Caco-2 (cell line): ENCODE results near the gene SDCCAG8. TPM values are rescaled to one million over a fixed set of nuclear protein-coding genes. Genes with fewer than 3 reads are reported as not detected.

Source experiments
- BruUV-seq: library from RNA; stranded (reverse); fragments of 400-500 nt; replicated peaks from 2 replicates; lab custom pipeline; 2021; lab: Mats Ljungman, UMichigan
- CTCF ChIA-PET: fragments of 300-600 bp; sonication (Branson Sonifier 250); formaldehyde crosslinking; loops from one replicate; lab custom pipeline; 2022; ENCODE audit warnings: antibody characterized with exemption; lab: Charles Lee
- POLR2A ChIA-PET: fragments of 300-600 bp; sonication (Branson Sonifier 250); formaldehyde crosslinking; loops from one replicate; lab custom pipeline; 2022; ENCODE audit warnings: antibody characterized with exemption; lab: Charles Lee
- DNase-seq, 2 experiments: peaks; one replicate each; pipeline versions ENCODE4 v3.0.0 to v3.0.0-alpha.2; 2020 to 2022
- H3K27me3 ChIP-seq: replicated peaks from 2 replicates; pipeline ENCODE4 v1.6.0; 2011; ENCODE audit warnings: low read length; ENCODE audit not compliant: control insufficient read depth, insufficient read depth
- H3K36me3 ChIP-seq: 2 replicates; pipeline ENCODE4 v1.5.1; 2011; ENCODE audit warnings: low read length; ENCODE audit not compliant: control insufficient read depth, insufficient read depth
- H3K4me1 ChIP-seq: fragments of 250-450 bp; sonication (Bioruptor Pico); 2 replicates; pipeline ENCODE4 v1.5.1; 2020; ENCODE audit warnings: mild to moderate bottlenecking
- H3K4me3 ChIP-seq: 2 replicates; pipeline ENCODE4 v1.5.1; 2011; ENCODE audit warnings: low read depth, mild to moderate bottlenecking, control low read depth, low read length
- H3K9me3 ChIP-seq: fragments of 250-450 bp; sonication (Bioruptor Pico); 2 replicates; pipeline ENCODE4 v1.5.1; 2020; ENCODE audit warnings: mild to moderate bottlenecking, moderate library complexity
- H3K27ac Mint-ChIP-seq: one replicate; pipeline ENCODE4 v1.8.0; 2022; ENCODE audit warnings: mixed read lengths; ENCODE audit not compliant: unreplicated experiment
- H3K27me3 Mint-ChIP-seq: one replicate; pipeline ENCODE4 v1.8.0; 2022; ENCODE audit warnings: mixed read lengths; ENCODE audit not compliant: insufficient read depth, unreplicated experiment
- H3K36me3 Mint-ChIP-seq: one replicate; pipeline ENCODE4 v1.8.0; 2022; ENCODE audit warnings: mild to moderate bottlenecking, mixed read lengths; ENCODE audit not compliant: insufficient read depth, unreplicated experiment
- H3K4me1 Mint-ChIP-seq: one replicate; pipeline ENCODE4 v1.8.0; 2022; ENCODE audit warnings: low read depth, mixed read lengths; ENCODE audit not compliant: unreplicated experiment
- H3K4me3 Mint-ChIP-seq: one replicate; pipeline ENCODE4 v1.8.0; 2022; ENCODE audit warnings: mild to moderate bottlenecking, moderate library complexity, mixed read lengths; ENCODE audit not compliant: unreplicated experiment
- H3K9me3 Mint-ChIP-seq: one replicate; pipeline ENCODE4 v1.8.0; 2022; ENCODE audit warnings: mixed read lengths; ENCODE audit not compliant: unreplicated experiment
- intact Hi-C: fragments of 100-400 bp; cut with micrococcal nuclease; formaldehyde crosslinking; loops from one replicate; pipeline ENCODE4 v1.10.0; 2022; ENCODE audit not compliant: unreplicated experiment
- total RNA-seq: library from RNA; stranded (reverse); gene quantifications from 2 replicates; pipeline ENCODE4 v1.2.3, GENCODE V29; 2022
- TF ChIP-seq, protein P1 (sequence below), 2 experiments: fragments of 200-600 bp in 1 of 2; IDR thresholded peaks; 1 replicate in 1 of 2; 2 replicates in 1 of 2; pipeline versions ENCODE4 v1.5.1 to v1.8.0; 2011 to 2022; ENCODE audit warnings: antibody characterized with exemption in 1 of 2, control low read depth in 1 of 2, inconsistent platforms in 1 of 2, low read depth in 1 of 2, low read length in 1 of 2, mild to moderate bottlenecking in 1 of 2, moderate library complexity in 1 of 2; ENCODE audit not compliant: insufficient read depth in 1 of 2, severe bottlenecking in 1 of 2, unreplicated experiment in 1 of 2

Gene SDCCAG8
- total RNA-seq, 1 experiment from 2014 or later = 23.0 TPM

GRCh38 chr1:243249214-243249613, 6.6 kb upstream of the SDCCAG8 start:
- BruUV-seq = no TSS peak
- peaks cover 2% of the 10 kb centered on the region for H3K36me3 Mint-ChIP-seq
- H3K36me3 ChIP-seq = no peaks in the 10 kb centered on the region
- H3K4me3 Mint-ChIP-seq = no peak overlapping the region
- TF ChIP-seq, protein P1, sequence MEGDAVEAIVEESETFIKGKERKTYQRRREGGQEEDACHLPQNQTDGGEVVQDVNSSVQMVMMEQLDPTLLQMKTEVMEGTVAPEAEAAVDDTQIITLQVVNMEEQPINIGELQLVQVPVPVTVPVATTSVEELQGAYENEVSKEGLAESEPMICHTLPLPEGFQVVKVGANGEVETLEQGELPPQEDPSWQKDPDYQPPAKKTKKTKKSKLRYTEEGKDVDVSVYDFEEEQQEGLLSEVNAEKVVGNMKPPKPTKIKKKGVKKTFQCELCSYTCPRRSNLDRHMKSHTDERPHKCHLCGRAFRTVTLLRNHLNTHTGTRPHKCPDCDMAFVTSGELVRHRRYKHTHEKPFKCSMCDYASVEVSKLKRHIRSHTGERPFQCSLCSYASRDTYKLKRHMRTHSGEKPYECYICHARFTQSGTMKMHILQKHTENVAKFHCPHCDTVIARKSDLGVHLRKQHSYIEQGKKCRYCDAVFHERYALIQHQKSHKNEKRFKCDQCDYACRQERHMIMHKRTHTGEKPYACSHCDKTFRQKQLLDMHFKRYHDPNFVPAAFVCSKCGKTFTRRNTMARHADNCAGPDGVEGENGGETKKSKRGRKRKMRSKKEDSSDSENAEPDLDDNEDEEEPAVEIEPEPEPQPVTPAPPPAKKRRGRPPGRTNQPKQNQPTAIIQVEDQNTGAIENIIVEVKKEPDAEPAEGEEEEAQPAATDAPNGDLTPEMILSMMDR (IDR thresholded peaks at IDR 0.05; ENCODE audit: insufficient read depth in 1 of 2, low read depth in 1 of 2, low read length in 1 of 2, severe bottlenecking in 1 of 2, unreplicated experiment in 1 of 2) = no peak
- H3K27ac Mint-ChIP-seq = no peak overlapping the region
- no peaks in the 10 kb centered on the region for H3K9me3 Mint-ChIP-seq
- ChIA-PET POLR2A (no interaction called here), CTCF (no interaction called here)
- no peak overlapping the region for H3K4me3 ChIP-seq
- H3K27me3 ChIP-seq = no peaks in the 10 kb centered on the region
- DNase-seq = no peak
- H3K27me3 Mint-ChIP-seq = no peaks in the 10 kb centered on the region
- H3K9me3 ChIP-seq = no peaks in the 10 kb centered on the region
- intact Hi-C loops = no loop called here
- no peaks in the 10 kb centered on the region for H3K4me1 Mint-ChIP-seq
- peaks cover 7% of the 10 kb centered on the region; the same call in 1 of the 2 replicates for H3K4me1 ChIP-seq

DNA sequence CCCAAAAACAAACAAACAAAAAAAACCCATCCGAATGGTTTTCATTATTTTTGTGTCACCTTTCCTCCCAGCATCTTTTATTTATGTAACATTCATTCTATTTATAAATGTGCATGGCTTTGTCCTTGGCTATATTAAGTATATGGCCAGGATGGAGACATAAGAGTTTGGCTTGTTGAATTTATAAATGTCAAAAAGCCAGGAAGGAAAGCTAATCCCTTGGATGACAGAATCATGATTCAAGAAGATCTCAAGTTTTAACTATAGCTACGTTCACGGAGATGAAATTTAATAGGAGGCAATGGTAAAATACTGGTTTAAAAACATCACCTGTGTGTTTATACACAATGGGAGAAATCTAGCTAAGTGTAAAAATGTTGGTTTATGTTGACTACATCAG, 5.7 kb upstream of the SDCCAG8 start:
- no peaks in the 10 kb centered on the region for H3K27me3 Mint-ChIP-seq
- H3K27ac Mint-ChIP-seq = no peak overlapping the region
- Histone ChIP-seq H3K4me1 (peaks cover 7% of the 10 kb centered on the region; the same call in 1 of the 2 replicates), H3K36me3 (no peaks in the 10 kb centered on the region), H3K27me3 (no peaks in the 10 kb centered on the region), H3K9me3 (no peaks in the 10 kb centered on the region), H3K4me3 (no peak overlapping the region)
- no peaks in the 10 kb centered on the region for H3K9me3 Mint-ChIP-seq
- no peak for DNase-seq
- TF ChIP-seq, protein P1 (IDR thresholded peaks at IDR 0.05; ENCODE audit: insufficient read depth in 1 of 2, low read depth in 1 of 2, low read length in 1 of 2, severe bottlenecking in 1 of 2, unreplicated experiment in 1 of 2) = no peak
- intact Hi-C loops = no loop called here
- H3K36me3 Mint-ChIP-seq = peaks cover 9% of the 10 kb centered on the region
- no peaks in the 10 kb centered on the region for H3K4me1 Mint-ChIP-seq
- CTCF ChIA-PET = no interaction called here
- no TSS peak for BruUV-seq
- H3K4me3 Mint-ChIP-seq = no peak overlapping the region
- POLR2A ChIA-PET = no interaction called here

DNA sequence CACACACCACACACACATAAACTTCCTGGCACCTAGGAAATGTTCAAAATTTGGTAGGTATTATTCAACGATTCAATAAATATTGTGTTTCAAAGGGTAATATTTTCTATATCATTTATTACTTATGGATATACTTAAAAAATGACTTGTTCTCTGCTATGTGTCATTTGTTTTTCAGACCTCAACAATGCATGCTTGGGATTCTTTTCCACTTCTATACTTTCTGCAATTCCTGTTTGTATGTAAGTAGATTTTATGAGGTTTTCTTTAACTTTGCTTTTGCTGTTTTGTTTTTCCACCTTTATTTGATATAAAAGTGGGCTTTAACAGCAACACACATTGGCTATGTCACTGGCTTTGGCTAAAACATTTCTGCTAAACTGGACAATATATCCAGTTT, 4.3 kb upstream of the SDCCAG8 start:
- no TSS peak for BruUV-seq
- no peaks in the 10 kb centered on the region for H3K27me3 ChIP-seq
- Mint-ChIP-seq H3K27me3 (no peaks in the 10 kb centered on the region), H3K36me3 (peaks cover 16% of the 10 kb centered on the region), H3K27ac (no peak overlapping the region), H3K4me1 (no peaks in the 10 kb centered on the region), H3K4me3 (no peak overlapping the region), H3K9me3 (no peaks in the 10 kb centered on the region)
- no peaks in the 10 kb centered on the region for H3K9me3 ChIP-seq
- DNase-seq = no peak
- peaks cover 7% of the 10 kb centered on the region for H3K4me1 ChIP-seq
- POLR2A ChIA-PET = no interaction called here
- H3K36me3 ChIP-seq = no peaks in the 10 kb centered on the region
- intact Hi-C loops = no loop called here
- H3K4me3 ChIP-seq = no peak overlapping the region
- TF ChIP-seq, protein P1 (IDR thresholded peaks at IDR 0.05; ENCODE audit: insufficient read depth in 1 of 2, low read depth in 1 of 2, low read length in 1 of 2, severe bottlenecking in 1 of 2, unreplicated experiment in 1 of 2) = no peak
- CTCF ChIA-PET = no interaction called here
